HepG2 (cell line): Measurements from ENCODE around the gene SH2D2A. TPM values are rescaled to one million over a fixed set of nuclear protein-coding genes. Genes with fewer than 3 reads are reported as not detected.

Experiments used
- CBX2 ChIP-seq, 2 experiments: fragments of 200-600 bp in 1 of 2; sonication (generic); formaldehyde crosslinking in 1 of 2; IDR thresholded peaks; 2 replicates each; pipeline versions ENCODE4 v1.7.0 to v1.8.1; 2018 to 2022; ENCODE audit warnings: low read depth in 2 of 2, low read length in 1 of 2, mild to moderate bottlenecking in 1 of 2, missing genetic modification reagents in 1 of 2
- ETV5 ChIP-seq: IDR thresholded peaks from 2 replicates; pipeline ENCODE4 v1.6.1; 2018; ENCODE audit warnings: missing biosample characterization, missing genetic modification reagents, inconsistent platforms, borderline replicate concordance
- FOXK1 ChIP-seq: sonication (generic); formaldehyde crosslinking; IDR thresholded peaks from 2 replicates; pipeline ENCODE4 v1.4.0; 2020; ENCODE audit warnings: low read depth, missing genetic modification reagents, borderline replicate concordance
- HIC2 ChIP-seq: sonication (generic); formaldehyde crosslinking; IDR thresholded peaks from 2 replicates; pipeline ENCODE4 v1.9.0; 2022; ENCODE audit warnings: low read depth, missing genetic modification reagents
- HNF1B ChIP-seq: sonication (generic); formaldehyde crosslinking; IDR thresholded peaks from 2 replicates; pipeline ENCODE4 v1.5.1; 2020; ENCODE audit warnings: mild to moderate bottlenecking, moderate library complexity, missing genetic modification reagents
- NR2F1 ChIP-seq, 2 experiments: fragments of 450-650 bp in 1 of 2; formaldehyde crosslinking in 1 of 2; IDR thresholded peaks; 2 replicates each; pipeline versions ENCODE4 v1.5.0 to v1.6.1; 2016 to 2020; ENCODE audit warnings: mild to moderate bottlenecking in 1 of 2, missing compliant biosample characterization in 1 of 2, missing genetic modification reagents in 1 of 2, moderate library complexity in 1 of 2
- POLR2G ChIP-seq: fragments of 200-400 bp; formaldehyde crosslinking; IDR thresholded peaks from 2 replicates; pipeline ENCODE4 v1.6.1; 2018; ENCODE audit warnings: mild to moderate bottlenecking, low read depth, low read length, moderate library complexity
- SOX5 ChIP-seq: IDR thresholded peaks from 2 replicates; pipeline ENCODE4 v1.6.1; 2016; ENCODE audit warnings: borderline replicate concordance
- TCF7 ChIP-seq: sonication (generic); IDR thresholded peaks from 2 replicates; pipeline ENCODE4 v1.6.1; 2016; ENCODE audit warnings: antibody characterized with exemption, low read depth
- UBTF ChIP-seq: sonication (generic); formaldehyde crosslinking; IDR thresholded peaks from 2 replicates; pipeline ENCODE4 v1.4.0; 2020; ENCODE audit warnings: mild to moderate bottlenecking, missing genetic modification reagents
- ZBTB25 ChIP-seq: IDR thresholded peaks from 2 replicates; pipeline ENCODE4 v1.6.1; 2018; ENCODE audit warnings: missing genetic modification reagents
- ZBTB46 ChIP-seq: sonication (generic); formaldehyde crosslinking; IDR thresholded peaks from 2 replicates; pipeline ENCODE4 v1.4.0; 2020; ENCODE audit warnings: mild to moderate bottlenecking, missing genetic modification reagents, borderline replicate concordance
- ZFP90 ChIP-seq: sonication (generic); formaldehyde crosslinking; IDR thresholded peaks from 2 replicates; pipeline ENCODE4 v1.8.0; 2022; ENCODE audit warnings: missing genetic modification reagents, mild to moderate bottlenecking, inconsistent platforms, borderline replicate concordance
- ZNF235 ChIP-seq: sonication (generic); formaldehyde crosslinking; IDR thresholded peaks from 2 replicates; pipeline ENCODE4 v1.8.1; 2023; ENCODE audit warnings: mild to moderate bottlenecking, missing genetic modification reagents, borderline replicate concordance
- ZNF260 ChIP-seq: sonication (generic); formaldehyde crosslinking; IDR thresholded peaks from 2 replicates; pipeline ENCODE4 v1.4.0; 2020; ENCODE audit warnings: missing genetic modification reagents, low read depth, mild to moderate bottlenecking, borderline replicate concordance
- ZNF724P ChIP-seq: sonication (generic); formaldehyde crosslinking; IDR thresholded peaks from 2 replicates; pipeline ENCODE4 v1.8.0; 2022; ENCODE audit warnings: missing genetic modification reagents, borderline replicate concordance
- ZNF737 ChIP-seq: sonication (generic); formaldehyde crosslinking; IDR thresholded peaks from 2 replicates; pipeline ENCODE4 v1.5.0; 2020; ENCODE audit warnings: missing genetic modification reagents, mild to moderate bottlenecking, borderline replicate concordance
- polyA plus RNA-seq, 8 experiments: library from polyadenylated mRNA; depleted of rRNA in 3 of 8; stranded (reverse) in 7 of 8; unstranded in 1 of 8; fragments of >200 nt; fragmentation: Illumina TruSeq in 4 of 8; extraction: Trizol in 4 of 8; gene quantifications; 2 replicates each; pipeline versions ENCODE4 v1.2.1 to v1.2.3, GENCODE V29; 2011 to 2016; ENCODE audit warnings: low read depth in 4 of 8, missing spikeins in 1 of 8, mixed read lengths in 1 of 8; ENCODE audit not compliant: insufficient read depth in 1 of 8
- total RNA-seq, 5 experiments: library from RNA; depleted of rRNA; stranded (reverse); fragments of >200 nt; fragmentation: Illumina TruSeq; extraction: Trizol; gene quantifications; 2 replicates each; pipeline ENCODE4 v1.2.3, GENCODE V29; 2016; ENCODE audit warnings: low read depth in 1 of 5

Gene SH2D2A
- total and polyA plus RNA-seq, 2 of the 13 experiments (the other 11 are each of a cell fraction or from before 2014, with no cell fraction given) = 0.57 to 0.73 TPM

GRCh38 chr1:156852418-156852874 lies 35.8 kb upstream of the SH2D2A start (continued):
- TF ChIP-seq SOX5 (CRISPR knock-in tag) (0 out of 2 replicates have a peak, but pooled peaks have one; percentile 26), CBX2 (IDR thresholded peaks at IDR 0.05; ENCODE audit: low read depth, low read length) (no peak), CBX2 (CRISPR knock-in tag; IDR thresholded peaks at IDR 0.05; ENCODE audit: low read depth) (no peak), TCF7 (peak; percentile 37; the same call in 1 of the 2 replicates), FOXK1 (CRISPR knock-in tag) (peak; percentile 54; the same call in 1 of the 2 replicates), UBTF (CRISPR knock-in tag) (0 out of 2 replicates have a peak, but pooled peaks have one; percentile 17), ZNF235 (CRISPR knock-in tag) (no peak), ZBTB25 (CRISPR knock-in tag) (no peak), ZFP90 (CRISPR knock-in tag) (no peak), ZNF724P (CRISPR knock-in tag) (no peak), POLR2G (no peak), ZNF260 (CRISPR knock-in tag) (no peak), HIC2 (CRISPR knock-in tag) (peak; percentile 48; the same call in 1 of the 2 replicates), NR2F1 (CRISPR knock-in tag; IDR thresholded peaks at IDR 0.05) (peak; percentile 87), ZBTB46 (CRISPR knock-in tag) (no peak), HNF1B (CRISPR knock-in tag) (0 out of 2 replicates have a peak, but pooled peaks have one; percentile 26), ZNF737 (CRISPR knock-in tag) (no peak), ETV5 (CRISPR knock-in tag) (no peak)
